ENCODE measurements around the gene SCIN.

The SCIN gene

GRCh38 chr7:12570168-12570533, 369 bp upstream of the SCIN start:
- no peak for DNase-seq

GRCh38 chr7:12571691-12572090, 1.2 kb downstream of the SCIN start:
- DNase-seq: no peak

GRCh38 chr7:12572941-12573575, 2.5 kb downstream of the SCIN start:
- DNase-seq: no peak

- DNase-seq: no peak
Measured at GRCh38 chr7:12573885-12574284, 3.4 kb downstream of the SCIN start.

- no peak for DNase-seq
Measured at GRCh38 chr7:12578930-12579640, 8.6 kb downstream of the SCIN start.

- no peak for DNase-seq
Measured at GRCh38 chr7:12581897-12582296, 11.4 kb downstream of the SCIN start.

GRCh38 chr7:12582362-12582761, 11.8 kb downstream of the SCIN start:
- DNase-seq: no peak

- DNase-seq: no peak
Measured at GRCh38 chr7:12583176-12583575, 12.7 kb downstream of the SCIN start.

- DNase-seq: no peak
Measured at GRCh38 chr7:12583922-12584321, 13.4 kb downstream of the SCIN start.

GRCh38 chr7:12584930-12585329, 14.4 kb downstream of the SCIN start:
- no peak for DNase-seq

GRCh38 chr7:12586271-12586670, 15.8 kb downstream of the SCIN start:
- no peak for DNase-seq

- no peak for DNase-seq
Measured at GRCh38 chr7:12588259-12588904, 17.9 kb downstream of the SCIN start.

GRCh38 chr7:12590559-12590958, 20.0 kb downstream of the SCIN start:
- DNase-seq: no peak

GRCh38 chr7:12594122-12594897, 23.8 kb downstream of the SCIN start:
- DNase-seq: no peak

GRCh38 chr7:12595148-12595547, 24.6 kb downstream of the SCIN start:
- DNase-seq: no peak

GRCh38 chr7:12596225-12596790, 25.8 kb downstream of the SCIN start:
- DNase-seq: no peak

- no peak for DNase-seq
Measured at GRCh38 chr7:12601302-12601869, 30.9 kb downstream of the SCIN start.

GRCh38 chr7:12607134-12607533, 36.6 kb downstream of the SCIN start:
- peak; percentile 12 for DNase-seq

- no peak for DNase-seq
Measured at GRCh38 chr7:12609561-12609960, 39.0 kb downstream of the SCIN start.

GRCh38 chr7:12610899-12611298, 40.4 kb downstream of the SCIN start:
- DNase-seq: no peak

- DNase-seq: no peak
Measured at GRCh38 chr7:12612622-12613021, 42.1 kb downstream of the SCIN start.

- no peak for DNase-seq
Measured at GRCh38 chr7:12619461-12620069, 49.0 kb downstream of the SCIN start.
